HG03045 (cell line): ENCODE data around the gene LSMEM2.
"Not testable (repeated sequence)": the region's sequence is repeated elsewhere in the genome, so short reads cannot be mapped to it uniquely, and the experiment has no call there.

Source experiments
- ATAC-seq: cut with Tn5 transposase; IDR thresholded peaks from one replicate; pipeline ENCODE4 v1.9.1; 2021; ENCODE audit warnings: mild to moderate bottlenecking, moderate library complexity; ENCODE audit not compliant: unreplicated experiment

Gene LSMEM2

GRCh38 chr3:50264383-50264963, 14.4 kb upstream of the LSMEM2 start:
- no peak for ATAC-seq

GRCh38 chr3:50264964-50265485, 13.9 kb upstream of the LSMEM2 start:
- no peak for ATAC-seq

DNA sequence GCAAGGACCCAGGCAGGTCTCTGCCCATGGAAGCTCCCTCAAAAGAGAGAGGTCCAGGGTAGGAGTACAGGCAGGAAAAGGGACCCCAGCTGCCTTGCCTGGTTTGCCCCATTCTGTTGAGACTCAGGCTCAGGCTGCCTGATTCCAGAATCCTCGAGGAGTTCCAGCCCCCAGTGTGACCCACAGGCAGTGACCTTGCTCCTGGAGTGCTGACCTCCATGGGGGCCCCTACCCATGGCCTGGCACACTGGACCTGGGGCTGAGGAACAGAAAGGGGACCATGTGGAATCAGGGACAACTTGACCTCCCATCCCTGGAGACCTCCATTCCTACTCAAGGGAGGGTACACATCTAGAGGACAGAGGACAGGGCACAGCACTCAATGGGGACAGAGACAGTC, 13.3 kb upstream of the LSMEM2 start:
- no peak for ATAC-seq

DNA sequence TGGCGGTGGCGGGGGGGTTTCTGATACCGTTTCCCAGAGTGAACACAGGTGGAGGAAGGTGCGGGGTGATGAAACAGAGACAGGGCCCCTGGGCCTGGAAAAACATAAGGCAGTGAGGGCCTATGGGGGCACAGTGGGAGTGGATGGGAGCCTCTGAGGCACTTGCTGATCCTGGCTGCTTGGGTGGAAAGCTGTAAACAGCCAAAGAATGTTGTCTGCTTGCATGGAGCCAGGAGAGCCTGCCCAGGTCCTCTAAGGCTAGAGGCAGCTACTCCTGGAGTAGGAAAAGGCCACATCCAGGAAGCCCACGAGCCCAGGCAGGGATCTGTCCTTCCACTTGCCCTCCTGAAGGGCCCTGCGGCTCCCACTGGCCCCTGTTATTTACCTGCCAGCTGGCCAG, 12.9 kb upstream of the LSMEM2 start:
- ATAC-seq, result no peak

GRCh38 chr3:50266836-50267235, 12.1 kb upstream of the LSMEM2 start:
- no peak for ATAC-seq

- no peak for ATAC-seq
Observed at GRCh38 chr3:50267280-50267913, 11.5 kb upstream of the LSMEM2 start.

GRCh38 chr3:50268276-50268675, 10.6 kb upstream of the LSMEM2 start:
- no peak for ATAC-seq

GRCh38 chr3:50268703-50269451, 10.0 kb upstream of the LSMEM2 start, which contains the start of gene SEMA3B:
TSS of gene SEMA3B (plus strand) at chr3:50269147. CDS start at chr3:50269241, 94 bp downstream.
- no peak for ATAC-seq

DNA sequence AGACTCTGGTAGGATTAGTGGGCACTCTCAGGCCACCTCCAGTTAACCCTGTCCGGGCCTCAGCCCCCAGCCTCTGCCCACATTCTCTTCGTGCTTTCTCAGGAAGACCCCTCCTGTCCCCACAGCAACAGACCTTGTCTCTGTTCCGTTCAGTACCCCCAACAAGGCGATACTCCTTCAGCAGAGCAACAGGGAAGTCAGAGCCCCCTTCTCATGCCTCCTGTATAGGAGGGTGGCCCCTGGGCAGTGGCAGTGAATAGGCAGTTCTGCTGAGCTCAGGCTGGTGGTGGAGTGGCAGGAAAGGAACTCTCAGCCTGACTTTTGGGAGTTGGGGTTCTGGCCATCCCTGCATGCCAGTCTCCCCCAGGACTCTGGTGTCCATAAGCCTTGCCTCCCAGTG, 9.4 kb upstream of the LSMEM2 start:
- ATAC-seq, result no peak

DNA sequence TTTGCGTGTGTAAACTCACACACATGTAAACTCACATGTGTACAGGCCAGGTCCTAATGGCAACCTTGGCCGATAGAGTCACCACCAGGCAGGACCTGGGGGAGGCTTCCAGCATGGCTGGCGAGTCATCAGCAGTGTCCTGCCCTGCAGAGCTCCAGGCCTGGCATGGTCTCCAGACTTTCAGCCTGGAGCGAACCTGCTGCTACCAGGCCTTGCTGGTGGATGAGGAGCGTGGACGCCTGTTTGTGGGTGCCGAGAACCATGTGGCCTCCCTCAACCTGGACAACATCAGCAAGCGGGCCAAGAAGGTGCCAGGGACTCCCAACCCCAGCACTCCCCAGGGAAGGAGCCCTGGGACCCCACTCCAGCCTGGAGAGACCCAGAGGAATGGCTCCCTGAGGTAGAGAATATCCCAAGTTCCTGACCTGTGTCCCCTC, 8.9 kb upstream of the LSMEM2 start:
- no peak for ATAC-seq

GRCh38 chr3:50270422-50271224, 8.3 kb upstream of the LSMEM2 start:
- no peak for ATAC-seq

- no peak for ATAC-seq
Observed at GRCh38 chr3:50271314-50271936, 7.5 kb upstream of the LSMEM2 start.

GRCh38 chr3:50272538-50272910, 6.4 kb upstream of the LSMEM2 start:
- not testable (repeated sequence) for ATAC-seq

DNA sequence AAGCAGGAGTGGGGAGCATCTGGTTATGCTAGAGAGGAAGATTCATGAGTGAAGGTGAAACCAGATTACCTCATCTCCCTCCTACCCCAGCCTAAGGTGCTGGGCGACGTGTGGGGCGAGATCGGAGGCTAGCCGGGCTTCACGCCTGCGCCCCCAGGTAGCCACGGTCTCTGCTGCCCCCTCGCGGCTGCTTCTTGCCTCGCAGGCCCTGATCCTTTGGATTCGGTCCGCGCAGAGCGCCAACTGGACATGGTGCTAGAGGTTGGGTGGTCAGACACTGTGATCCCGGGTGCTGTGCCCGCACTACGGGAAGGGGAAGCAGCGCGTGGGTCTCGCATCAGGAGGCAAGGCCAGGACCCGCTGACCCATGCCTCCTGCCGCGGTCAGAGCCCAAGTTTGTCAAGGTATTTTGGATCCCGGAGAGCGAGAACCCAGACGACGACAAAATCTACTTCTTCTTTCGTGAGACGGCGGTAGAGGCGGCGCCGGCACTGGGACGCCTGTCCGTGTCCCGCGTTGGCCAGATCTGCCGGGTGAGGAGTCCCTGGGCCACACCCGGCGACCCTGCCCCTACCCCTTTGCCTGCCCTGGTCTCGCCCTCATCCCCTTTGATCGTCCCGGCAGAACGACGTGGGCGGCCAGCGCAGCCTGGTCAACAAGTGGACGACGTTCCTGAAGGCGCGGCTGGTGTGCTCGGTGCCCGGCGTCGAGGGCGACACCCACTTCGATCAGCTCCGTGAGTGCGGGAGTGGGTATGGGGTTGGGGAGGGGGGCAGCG, 5.8 kb upstream of the LSMEM2 start:
- peak; percentile 54 for ATAC-seq

- ATAC-seq, result no peak
Observed at GRCh38 chr3:50273689-50274065, 5.2 kb upstream of the LSMEM2 start.

GRCh38 chr3:50274371-50275104, 4.3 kb upstream of the LSMEM2 start:
- ATAC-seq, result no peak

GRCh38 chr3:50275141-50275995, 3.5 kb upstream of the LSMEM2 start:
- no peak for ATAC-seq

GRCh38 chr3:50275996-50276761, 2.7 kb upstream of the LSMEM2 start:
- ATAC-seq, result no peak
